GM18909 (cell line): ENCODE results near the gene ERF.

ENCODE experiments used
- ATAC-seq: cut with Tn5 transposase; IDR thresholded peaks from one replicate; pipeline ENCODE4 v1.9.1; 2021; ENCODE audit warnings: mild to moderate bottlenecking; ENCODE audit not compliant: unreplicated experiment, poor library complexity

The ERF gene

DNA sequence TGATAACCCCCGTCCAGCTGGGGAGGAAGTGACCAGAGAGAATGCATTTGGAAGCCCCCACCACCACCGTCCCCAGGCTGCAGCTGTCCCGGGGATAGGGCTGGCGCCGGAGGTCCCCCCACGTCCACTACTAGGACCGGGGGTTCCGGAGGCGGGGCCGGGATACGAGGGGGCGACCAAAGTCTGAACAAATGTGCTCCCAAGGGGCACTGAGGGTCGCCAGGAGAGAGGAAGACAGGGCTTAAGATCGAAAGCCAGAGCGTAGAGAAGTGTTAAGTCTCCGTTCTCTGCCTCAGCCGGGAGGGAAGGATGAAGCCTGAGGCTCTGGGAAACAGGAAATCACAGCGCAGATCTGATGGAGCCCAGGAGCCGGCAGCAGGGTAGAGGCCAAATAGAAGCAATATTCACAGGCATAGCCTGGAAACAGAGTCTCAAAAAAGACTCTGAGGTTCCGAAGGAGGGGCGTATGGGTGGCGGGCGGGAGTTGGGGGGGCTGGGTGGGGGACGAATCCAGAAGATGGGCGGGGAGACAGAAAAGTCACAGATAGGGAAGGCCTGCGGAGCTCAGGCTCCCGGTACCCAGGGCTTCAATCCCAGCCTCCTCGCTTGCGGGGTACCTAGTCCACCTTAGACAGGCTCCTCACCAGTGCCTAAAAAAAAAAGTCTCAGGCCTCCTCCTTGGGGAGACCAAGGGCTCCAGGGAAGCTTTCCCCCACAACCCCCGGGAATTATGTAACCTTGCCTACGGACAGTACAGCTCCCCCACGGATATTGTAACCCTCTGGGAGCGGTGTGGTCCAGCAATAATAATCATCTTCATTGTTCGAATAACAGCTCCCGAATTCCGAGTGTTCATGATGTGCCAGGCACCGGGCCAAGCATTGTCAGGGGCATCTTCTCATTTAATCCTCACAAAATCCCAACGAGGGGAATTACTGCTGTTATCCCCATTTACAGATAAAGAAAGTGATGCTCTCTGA is 1.1 kb upstream of the ERF start:
- no peak for ATAC-seq

DNA sequence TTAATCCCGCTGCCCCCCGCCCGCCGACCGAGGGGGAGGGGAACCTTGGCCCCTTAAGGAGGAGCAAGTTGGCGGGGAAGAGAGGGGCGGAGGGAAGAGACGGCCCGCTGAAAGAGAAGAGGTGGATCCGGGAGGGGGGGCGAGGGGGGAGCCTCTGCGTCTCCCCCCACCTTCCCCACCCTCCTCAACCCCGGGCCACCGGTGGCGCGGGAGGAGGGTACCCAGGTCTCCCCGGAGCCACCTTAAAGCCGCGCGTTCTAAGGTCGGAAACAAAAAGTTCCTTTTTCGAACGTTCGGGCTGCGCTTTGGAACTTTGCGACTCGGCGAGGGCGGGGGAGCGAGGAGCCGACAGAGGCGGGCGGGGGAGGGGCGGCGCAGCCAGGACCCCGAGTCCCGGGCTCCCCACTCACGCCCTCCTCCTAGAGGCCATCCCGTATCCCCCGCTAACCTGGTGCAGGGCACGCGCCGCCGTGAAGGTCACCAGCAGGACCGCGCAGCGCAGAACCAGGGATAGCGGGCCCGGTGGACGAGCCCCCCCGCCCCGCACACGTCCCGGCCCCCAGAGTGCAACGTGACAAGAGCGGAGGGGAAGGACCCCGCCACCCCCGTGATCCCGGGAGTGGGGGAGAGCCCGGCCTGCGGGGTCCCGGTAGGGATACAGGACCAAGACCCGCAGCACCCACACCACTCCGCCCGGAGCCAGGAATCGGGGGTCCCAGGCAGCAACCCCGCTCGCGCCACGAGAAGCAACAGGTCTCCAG is 659 bp downstream of the ERF start:
- peak; percentile 38 for ATAC-seq

DNA sequence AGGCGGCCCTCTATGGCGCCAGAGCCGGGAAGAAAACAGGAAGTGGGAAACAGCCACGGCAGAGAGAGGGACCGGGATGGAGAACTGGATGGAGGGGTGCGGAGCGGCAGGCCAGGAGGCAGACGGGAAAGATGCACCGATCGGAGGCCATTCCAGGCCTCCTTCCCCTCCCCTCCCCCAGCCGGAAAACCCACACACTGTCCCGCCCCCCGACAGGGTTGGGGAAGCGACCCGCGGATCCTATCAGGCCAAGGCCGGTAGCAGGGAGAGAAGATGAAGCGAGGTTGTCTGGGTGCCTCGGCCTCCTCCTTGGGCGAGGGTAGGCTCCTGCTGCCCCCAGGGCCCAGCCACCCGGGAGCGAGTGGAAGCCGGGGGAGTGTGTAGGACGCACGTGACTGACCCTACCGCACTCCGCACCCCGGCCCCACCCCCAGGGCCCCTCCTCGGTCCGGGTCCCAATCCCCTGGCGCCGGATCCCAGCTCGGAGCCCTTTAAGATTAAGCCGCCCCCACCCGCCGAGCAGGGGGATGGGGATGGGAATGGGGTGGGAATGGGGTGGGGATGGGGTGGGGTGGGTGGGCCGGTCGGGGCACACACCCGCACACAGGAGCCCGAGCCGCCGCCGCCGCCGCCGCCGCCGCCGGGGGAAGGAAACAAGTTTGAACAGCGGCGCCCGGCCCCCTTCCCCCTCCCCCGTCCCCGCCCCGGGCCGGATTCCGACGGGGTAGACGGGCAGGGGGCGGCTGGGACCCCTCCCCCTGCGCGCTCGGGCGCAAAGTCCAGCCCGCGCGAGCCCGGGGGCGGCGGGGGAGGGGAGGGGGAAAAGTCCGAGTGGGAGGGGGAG is 1.5 kb downstream of the ERF start:
- ATAC-seq = peak; percentile 17

DNA sequence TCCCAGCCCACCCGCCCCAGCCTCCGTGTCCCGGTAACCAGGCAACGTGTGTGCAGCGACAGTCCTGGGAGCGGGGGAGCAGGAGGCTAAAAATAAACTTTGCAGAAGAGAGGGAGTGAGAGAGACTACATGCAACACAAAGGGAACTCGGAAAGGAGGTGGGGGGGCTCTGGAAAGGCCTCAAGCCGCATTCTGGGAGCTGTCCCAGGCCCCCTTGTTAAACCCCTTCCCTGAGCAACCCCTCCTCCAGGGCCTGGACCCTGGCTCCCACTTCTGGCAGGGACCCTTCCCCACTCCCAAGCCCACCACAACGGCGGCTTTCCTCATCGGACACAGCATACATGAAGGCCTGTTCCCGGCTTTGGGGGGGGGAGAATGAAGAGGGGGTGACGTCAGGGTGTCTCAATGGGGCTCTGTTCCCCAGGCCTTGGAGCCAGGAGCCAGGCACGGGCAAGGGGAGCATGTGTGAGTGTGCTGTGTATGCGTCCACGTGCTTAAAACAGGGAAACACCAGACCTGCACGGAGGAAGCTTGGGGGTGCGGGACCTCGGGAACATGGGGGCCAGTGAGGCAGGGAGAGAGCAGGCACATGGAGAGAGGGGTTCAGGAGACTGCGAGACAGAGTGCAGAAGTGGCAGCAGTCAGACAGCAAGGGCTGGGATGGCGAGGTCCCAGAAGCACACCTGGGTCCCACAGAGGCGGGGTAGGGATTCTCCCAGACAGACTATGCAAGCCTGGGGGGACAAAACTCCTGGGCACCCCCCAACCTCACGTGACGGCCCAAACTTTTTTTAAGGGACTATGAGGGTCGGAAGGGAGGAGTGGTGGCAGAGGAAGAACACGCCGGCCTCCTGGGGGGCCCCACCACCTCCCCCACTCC is 2.3 kb downstream of the ERF start:
- no peak for ATAC-seq

DNA sequence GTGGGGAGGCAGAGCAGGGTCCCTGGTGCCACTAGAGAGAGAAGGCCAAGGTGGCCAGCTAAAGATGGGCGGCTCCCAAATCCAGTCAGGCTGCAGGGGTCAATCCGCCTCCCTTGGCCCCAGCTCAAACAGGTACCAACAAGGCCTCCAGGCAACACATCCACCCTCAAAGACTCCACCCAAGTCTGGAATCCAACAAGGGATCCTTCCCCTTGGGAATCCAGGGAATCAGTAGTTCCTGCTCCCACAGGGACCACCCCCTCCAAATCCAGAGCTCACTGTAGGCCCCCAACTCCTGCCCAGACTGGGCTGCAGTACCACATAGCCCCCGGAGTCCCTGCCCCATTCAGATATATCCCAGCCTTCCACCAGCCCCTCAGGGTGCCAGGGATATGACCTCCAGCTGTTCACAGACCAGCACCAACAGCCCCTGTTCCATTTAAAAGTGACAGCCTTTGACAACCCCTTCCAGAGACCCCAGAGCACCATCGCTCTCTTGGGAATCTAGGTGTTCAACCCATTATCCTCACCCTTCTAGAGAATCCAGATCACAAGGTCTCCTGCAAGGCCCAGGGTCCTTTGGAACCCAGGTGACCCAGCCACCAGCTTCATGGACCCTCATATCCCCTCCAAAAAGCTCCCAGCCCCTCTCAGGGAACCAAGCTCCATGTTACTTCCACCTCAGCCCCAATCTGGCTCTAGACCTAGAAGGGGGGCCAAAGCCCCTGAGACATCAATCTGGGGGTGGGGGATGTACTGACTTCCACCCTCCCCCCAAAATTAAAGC is 3.2 kb downstream of the ERF start:
- no peak for ATAC-seq

DNA sequence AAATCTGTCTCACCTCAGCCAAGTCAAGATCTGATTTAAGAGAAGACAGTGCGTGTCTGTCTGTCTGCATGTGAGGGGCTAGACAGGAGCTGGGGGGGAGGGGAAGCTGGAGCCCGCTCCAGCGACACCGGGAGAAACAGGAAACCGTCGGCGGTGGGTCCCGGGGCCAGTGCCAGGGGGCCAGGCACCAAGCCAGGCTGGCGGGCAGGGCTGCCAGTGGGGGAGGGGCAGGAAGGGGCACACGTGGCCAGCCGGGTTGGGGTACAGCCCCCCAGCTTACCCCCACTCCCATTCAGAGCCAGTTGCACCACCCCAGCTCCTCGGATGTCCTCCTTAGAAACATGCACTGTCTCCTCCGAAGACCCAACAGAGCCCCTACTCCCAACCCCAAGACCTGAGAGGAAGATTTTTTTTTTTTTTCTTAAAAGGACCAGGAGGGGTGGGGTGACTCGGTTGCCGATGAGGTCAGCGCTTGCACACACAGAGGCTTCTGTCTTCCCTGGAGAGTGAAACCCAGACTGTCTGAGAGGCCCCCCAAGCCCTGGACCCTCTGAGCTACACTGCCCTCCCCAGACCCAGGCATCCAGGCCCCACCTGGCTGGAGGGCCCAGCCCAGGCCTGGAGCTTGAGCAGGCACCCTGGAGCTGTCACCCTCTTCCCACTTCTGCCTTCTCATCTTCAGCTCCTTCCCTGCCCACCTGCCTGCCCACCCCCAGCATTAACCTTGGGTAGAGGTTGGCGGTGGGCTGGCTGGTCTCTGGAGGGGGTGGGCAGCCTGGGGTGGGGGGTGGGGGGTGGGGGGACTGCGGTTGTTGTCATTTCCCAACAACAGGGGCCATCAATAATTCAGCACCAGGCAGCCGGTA is 4.0 kb downstream of the ERF start:
- no peak for ATAC-seq

DNA sequence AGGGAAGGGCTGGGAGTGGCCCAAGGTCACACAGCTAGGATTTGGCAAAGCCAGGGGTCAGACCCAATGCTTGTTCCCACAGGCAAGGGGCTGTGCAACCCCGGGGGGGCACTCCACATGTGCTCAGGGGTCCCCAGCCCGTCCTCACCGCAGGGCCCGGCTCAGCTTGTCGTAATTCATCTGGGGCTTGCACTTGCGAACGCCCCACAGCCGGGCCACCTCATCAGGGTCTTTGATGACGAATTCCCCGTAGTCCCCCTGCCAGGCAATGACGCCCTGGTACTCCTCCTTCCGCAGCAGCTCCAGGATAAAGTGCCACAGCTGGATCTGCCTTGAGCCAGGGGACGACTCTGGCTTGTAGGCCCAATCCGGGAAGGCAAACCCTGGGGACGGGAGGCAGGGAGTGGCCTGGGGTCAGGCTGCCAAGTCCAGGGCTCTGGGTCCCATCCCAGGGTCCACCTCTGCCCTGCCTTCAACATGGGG is 4.7 kb downstream of the ERF start:
- ATAC-seq = no peak

DNA sequence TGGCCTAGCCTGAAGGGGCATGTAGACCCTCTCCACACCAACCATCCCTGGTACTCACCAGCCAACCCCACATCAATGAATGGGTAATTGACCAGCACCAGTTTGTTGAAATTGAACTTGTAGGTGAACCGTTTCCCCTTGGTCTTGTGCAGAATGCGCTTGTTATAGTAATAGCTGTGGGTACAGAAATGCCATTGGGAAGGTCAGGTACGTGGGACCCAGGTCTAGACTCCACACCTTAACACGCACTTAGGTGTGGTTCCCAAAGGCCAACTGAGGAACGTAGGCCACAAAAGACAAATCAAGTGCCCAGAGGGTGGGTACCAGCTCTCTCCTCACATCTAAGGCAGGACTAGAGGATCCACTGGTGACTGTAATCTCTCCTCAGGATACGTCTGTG is 5.2 kb downstream of the ERF start:
- no peak for ATAC-seq

DNA sequence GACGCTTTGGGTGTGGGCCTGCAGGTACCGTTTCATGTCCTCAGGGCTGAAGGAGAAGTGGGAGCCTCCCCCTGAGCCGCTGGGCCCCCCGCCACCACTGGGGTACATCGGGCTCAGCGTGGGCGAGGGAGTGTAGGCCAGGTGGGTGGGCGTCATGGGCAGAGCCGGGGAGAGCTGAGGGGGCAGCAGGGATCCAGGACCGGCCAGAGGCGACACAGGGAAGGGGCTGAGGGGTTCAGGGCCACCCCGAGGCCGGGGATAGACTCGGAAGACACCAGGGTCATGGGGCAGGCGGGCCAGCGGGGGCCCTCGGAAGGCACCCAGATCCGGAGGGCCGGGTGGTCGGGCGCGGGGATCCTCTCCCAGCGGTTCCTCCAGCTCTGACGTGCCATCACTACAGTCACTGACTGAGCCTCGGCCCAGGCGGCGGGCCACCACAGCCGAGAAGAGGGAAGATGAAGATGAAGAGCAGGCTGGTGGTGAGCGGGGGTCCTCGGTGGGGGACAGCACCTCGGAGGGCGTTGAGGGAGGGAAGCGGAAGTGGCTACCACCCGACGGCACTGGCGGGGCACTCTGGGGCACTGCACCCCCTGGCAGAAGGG is 5.7 kb downstream of the ERF start:
- no peak for ATAC-seq

DNA sequence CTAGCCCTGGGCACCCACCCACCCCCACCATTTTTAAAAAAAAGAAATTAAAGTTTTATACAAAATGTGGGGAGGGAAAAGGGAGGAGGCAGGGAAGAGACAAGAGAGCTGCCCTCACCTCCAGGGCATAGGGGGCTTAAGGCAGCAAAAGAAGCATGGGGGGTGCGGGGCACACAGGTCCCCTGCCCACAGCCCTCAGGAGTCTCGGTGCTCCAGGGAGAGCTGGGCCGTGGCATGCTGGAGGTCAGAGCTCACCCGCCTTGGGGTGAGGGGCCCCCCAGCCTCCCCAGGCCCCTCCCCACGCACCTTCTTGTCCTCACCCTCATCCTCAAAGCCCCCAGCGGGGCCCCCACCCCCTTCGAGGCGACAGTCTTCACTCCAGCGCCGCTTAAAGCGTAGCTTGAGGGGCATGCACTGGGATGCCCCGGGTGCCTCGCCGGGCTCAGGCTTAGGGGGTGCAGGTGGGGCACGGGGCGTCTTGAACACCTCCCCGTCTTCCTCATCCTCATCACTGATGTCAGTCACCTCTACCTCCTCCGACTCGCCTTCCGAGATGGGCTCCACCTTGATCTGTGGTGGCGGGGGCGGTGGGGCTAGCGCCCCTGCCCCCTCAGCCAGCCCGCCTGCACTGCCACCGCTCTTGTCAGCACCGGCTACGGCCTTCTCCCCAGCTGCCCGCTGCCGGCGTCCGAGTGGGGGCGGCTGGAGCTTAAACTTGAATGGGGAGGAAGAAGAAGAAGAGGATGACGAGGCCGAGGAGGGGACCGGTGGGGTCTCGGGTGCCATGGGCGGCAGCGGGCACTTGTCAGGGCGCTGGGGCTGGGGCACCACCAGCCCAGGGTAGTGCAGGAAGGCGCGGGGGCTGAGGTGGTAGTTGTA is 6.4 kb downstream of the ERF start:
- ATAC-seq = no peak

DNA sequence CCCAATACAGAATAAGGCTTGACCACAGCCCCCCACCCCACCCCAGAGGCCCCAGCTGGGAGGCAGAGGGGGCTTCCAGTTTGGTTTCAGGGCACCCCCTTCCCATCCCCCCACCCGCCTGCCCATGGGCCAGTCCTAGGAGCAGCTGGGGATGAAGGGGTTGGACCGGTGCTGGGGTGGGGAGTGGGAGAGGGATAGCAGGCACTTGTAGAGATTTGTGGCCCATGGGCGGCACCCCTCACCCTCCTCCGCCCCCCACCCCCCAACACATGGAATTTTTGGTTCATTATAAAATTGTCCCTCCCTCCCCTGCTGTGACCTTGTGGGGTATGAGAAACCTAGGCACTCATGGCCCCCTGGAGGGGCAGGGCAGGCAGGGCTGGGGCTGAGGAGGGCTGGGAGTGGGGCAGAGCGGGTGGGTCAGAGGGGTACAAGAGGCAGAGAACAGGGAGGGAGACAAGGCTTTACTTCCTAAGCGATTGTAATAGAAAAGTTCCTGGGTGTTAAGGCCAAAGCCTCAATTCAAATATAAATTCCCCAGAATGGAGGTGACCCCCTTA is 7.2 kb downstream of the ERF start:
- no peak for ATAC-seq

DNA sequence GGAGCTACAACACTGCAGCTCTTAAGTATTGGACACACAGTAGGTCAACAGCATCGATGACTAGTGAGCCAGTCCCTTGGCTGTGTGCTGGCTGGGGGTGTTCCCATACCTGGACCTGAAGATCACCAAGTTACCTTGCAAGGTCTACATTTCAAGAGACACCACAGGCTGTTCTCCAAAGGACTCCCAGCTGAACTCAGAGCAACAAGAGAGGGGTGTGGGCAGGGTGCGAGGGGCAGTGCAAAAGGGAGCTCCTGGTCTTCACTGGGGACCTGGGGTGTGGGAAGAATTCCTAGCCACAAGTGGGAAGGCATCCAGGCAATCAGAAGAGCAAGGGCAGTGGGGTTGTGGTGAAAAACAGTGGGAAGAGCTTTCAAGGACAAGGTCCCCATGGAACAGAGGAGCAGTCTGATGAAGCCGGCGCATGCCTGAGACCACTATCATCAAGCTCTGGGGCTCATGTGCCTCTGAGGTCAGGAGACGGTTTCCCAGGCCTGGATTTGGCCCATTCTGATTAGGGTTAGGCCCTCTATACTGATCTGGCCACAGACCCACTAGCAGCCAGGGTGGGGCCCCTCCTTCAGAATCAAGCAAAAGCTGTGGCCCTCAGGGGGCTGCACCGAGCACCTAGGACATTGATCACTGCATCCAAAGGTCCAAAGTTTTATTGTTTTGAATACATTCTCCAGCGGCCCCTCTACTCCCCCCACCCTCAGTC is 7.8 kb downstream of the ERF start:
- no peak for ATAC-seq

DNA sequence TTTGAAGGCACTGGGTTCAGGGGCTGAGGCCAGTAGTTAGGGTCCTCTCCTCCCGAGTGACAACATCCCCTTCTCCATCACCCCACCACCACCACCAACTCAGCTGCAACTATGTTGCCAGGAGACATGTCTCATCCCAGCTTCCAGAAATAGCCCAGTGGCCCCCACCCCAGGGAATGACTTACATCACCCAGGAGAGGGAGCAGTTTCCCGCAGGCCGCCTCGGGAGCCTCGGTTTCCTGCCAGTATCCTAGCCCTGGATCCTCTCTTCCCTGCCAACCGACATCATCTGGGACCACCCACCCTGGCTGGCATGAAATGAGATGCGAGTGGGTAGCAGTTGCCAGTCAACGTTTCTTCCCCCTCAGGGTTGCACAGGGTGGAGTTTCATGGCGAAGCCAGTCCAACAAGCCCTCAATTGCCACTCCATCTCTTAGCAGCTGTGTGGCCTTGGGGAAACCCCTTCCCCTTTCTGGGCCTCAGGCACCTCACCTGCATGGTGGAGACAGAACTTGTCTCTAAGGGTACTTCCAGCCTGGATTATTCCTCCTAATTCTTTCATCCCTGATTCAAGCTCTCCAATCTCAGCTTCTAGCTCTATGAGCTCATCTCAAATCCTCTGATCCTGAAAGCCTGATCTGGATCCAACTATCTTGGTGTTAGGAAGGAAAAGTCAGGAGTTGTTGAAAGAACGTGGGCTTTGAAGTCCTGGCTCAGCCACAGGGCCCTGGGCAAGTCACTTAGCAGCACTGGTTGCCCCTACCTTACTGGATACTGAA is 8.6 kb downstream of the ERF start:
- ATAC-seq = no peak

DNA sequence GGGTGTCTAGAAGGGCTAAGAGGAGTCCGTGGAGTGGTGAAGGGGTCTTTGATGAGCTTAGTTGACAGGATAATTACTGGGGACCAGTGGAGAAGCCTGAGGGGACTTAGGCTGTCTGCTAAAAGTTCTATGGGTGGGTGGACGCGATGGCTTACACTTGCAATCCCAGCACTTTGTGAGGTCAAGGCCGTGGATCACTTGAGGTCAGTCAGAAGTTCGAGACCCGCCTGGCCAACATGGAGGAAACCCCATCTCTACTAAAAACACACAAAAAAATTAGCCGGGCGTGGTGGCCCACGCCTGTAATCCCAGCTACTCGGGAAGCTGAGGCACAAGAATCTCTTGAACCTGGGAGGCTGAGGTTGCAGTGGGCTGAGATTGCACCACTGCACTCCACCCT is 9.7 kb downstream of the ERF start:
- ATAC-seq = no peak
